A549 (cell line): ENCODE data around the gene CRYGC.

ENCODE experiments used
- CTCF ChIP-seq: fragments of >200 bp; sonication (Bioruptor Twin); formaldehyde crosslinking; IDR thresholded peaks from 3 replicates; pipeline ENCODE4 v1.5.1; 2016
- KDM5A ChIP-seq: fragments of 200-600 bp; sonication (generic); IDR thresholded peaks from 2 replicates; pipeline ENCODE4 v1.6.1; 2016; ENCODE audit warnings: antibody characterized with exemption, mild to moderate bottlenecking
- MAZ ChIP-seq: fragments of 150-350 bp; IDR thresholded peaks from 2 replicates; pipeline ENCODE4 v1.6.1; 2014; ENCODE audit warnings: antibody characterized with exemption, low read depth, low read length, borderline replicate concordance
- REST ChIP-seq: fragments of 200-600 bp; sonication (generic); IDR thresholded peaks from 2 replicates; pipeline ENCODE4 v1.6.1; 2016; ENCODE audit warnings: antibody characterized with exemption, mild to moderate bottlenecking, moderate library complexity

DNA sequence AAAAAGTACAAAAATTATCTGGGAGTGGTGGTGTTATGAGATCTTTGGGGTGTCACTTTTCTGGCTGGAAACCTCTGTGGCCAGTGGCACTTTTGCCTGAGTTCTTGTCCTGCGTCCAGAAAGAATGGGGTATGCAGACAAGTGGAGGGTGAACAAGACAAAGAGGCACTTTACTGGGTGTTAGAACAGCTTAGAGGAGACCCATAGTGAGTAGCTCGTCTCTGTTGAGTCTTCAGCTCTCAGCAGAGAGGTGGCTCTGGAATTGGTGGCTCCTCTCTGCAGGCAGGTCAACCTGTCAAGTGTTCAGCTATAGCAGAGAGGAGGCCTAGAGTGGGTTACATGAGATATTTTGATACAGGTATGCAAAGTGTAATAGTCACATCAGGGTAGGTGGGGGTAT, 31.4 kb downstream of the CRYGC start:
- TF ChIP-seq MAZ (no peak), CTCF (no peak), REST (no peak), KDM5A (no peak)
